Neutrophil (primary cell): Measurements from ENCODE around the gene EMSY.

ENCODE experiments used
- H3K27ac ChIP-seq: fragments of 200-600 bp; sonication (generic); 2 replicates; pipeline ENCODE4 v1.5.1; 2016; ENCODE audit warnings: mild to moderate bottlenecking, moderate library complexity
- H3K27me3 ChIP-seq: fragments of 200-600 bp; sonication (generic); 2 replicates; pipeline ENCODE4 v1.6.0; 2016; ENCODE audit warnings: mild to moderate bottlenecking
- H3K36me3 ChIP-seq: fragments of 200-600 bp; sonication (generic); 2 replicates; pipeline ENCODE4 v1.5.1; 2017
- H3K4me1 ChIP-seq, 2 experiments: fragments of 200-600 bp in 1 of 2; sonication (generic) in 1 of 2; 1 replicate in 1 of 2; 2 replicates in 1 of 2; pipeline versions ENCODE4 v1.5.1 to v1.6.1; 2013 to 2016; ENCODE audit warnings: low read depth in 1 of 2, low read length in 1 of 2, mild to moderate bottlenecking in 1 of 2, moderate library complexity in 1 of 2; ENCODE audit not compliant: control insufficient read depth in 1 of 2, insufficient read depth in 1 of 2
- H3K4me3 ChIP-seq, 2 experiments: fragments of 200-600 bp in 1 of 2; sonication (generic) in 1 of 2; 1 replicate in 1 of 2; 2 replicates in 1 of 2; pipeline ENCODE4 v1.5.1; 2013 to 2016; ENCODE audit warnings: low read depth in 1 of 2, low read length in 1 of 2, mild to moderate bottlenecking in 1 of 2, moderate library complexity in 1 of 2
- H3K9me3 ChIP-seq: fragments of 200-600 bp; sonication (generic); 2 replicates; pipeline ENCODE4 v1.5.1; 2016
- TF ChIP-seq, protein P1 (sequence below): fragments of 200-600 bp; sonication (generic); IDR thresholded peaks from 2 replicates; pipeline ENCODE4 v1.5.1; 2016; ENCODE audit warnings: antibody characterized with exemption

EMSY gene

DNA sequence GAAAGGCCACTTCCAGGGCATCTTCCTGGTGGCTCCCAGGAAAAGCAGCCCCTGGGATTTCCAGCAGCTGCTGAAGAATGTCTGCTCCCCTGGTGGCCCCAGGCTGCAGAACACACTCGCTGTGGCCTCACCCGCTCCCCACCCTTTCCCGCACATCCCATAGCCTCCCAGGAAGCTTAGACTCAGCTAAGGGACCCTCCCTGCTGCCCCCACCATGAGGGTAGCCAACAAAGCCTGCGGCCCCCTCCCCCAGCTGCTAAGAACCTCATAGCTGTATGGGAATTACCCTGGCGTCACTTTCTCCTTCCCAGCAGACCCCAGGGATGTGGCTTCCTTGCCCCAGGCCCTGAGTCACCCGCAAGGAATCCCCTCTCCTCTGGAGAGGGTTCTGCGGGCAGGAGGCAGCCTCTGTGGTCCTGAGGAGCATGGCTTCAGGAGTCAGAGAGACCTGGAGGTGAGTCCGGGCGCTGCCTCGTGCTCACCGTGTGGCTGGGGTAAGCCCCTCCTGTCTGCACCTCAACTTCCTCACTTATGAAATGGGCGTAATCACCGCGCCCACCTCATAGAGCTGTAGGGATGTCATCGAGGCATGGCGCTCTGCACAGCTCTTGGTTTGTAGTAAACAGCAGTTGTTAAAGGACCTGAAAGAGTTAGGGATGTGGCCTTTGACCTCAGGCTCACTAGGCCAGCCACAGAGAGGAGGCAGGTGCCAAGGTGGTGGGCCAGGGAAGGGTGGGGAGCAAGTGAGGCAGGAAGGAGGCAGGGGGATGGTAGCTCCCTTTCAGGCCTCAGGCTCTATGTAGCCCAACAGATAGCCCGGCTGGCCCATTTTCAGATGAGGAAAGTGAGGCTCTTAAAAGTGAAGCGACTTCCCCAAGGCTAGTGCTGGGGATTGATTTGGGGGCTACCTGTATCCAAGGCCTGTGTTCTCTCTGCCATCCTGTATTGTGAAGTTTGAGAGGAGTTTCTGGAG lies 154.5 kb downstream of the EMSY start:
- Histone ChIP-seq H3K4me1 (no peaks in the 10 kb centered on the region), H3K36me3 (no peaks in the 10 kb centered on the region), H3K27me3 (peaks cover 36% of the 10 kb centered on the region), H3K27ac (no peak overlapping the region), H3K9me3 (no peaks in the 10 kb centered on the region), H3K4me3 (no peak overlapping the region)
- TF ChIP-seq, protein P1, sequence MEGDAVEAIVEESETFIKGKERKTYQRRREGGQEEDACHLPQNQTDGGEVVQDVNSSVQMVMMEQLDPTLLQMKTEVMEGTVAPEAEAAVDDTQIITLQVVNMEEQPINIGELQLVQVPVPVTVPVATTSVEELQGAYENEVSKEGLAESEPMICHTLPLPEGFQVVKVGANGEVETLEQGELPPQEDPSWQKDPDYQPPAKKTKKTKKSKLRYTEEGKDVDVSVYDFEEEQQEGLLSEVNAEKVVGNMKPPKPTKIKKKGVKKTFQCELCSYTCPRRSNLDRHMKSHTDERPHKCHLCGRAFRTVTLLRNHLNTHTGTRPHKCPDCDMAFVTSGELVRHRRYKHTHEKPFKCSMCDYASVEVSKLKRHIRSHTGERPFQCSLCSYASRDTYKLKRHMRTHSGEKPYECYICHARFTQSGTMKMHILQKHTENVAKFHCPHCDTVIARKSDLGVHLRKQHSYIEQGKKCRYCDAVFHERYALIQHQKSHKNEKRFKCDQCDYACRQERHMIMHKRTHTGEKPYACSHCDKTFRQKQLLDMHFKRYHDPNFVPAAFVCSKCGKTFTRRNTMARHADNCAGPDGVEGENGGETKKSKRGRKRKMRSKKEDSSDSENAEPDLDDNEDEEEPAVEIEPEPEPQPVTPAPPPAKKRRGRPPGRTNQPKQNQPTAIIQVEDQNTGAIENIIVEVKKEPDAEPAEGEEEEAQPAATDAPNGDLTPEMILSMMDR = no peak

DNA sequence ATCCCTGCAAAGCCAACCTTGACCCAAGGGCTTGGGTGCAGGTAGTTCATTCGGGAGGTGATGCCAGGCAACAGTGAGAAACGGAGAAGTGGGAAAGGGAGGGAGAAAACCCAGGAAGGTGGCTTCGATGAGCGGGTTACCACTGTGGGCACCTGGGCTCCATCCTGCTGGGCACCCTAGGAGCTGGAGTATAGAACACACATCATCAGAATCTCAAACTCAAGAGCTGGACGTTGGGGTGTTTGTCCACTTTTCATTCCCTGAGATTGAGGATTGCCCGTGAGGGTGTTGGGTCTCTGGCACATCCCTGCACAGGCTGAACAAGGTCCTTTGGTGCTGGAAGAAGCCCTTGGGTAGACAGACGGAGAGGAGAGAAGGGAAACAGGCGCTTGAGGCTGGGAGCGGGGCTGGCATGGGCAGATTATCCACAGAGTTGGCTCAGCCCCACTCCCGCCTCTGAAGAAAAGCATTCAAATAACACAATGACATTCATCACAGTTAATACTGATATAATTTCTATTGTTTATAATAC lies 155.4 kb downstream of the EMSY start:
- Histone ChIP-seq H3K4me3 (no peak overlapping the region), H3K4me1 (no peaks in the 10 kb centered on the region), H3K27me3 (peaks cover 36% of the 10 kb centered on the region), H3K9me3 (no peaks in the 10 kb centered on the region), H3K27ac (no peak overlapping the region), H3K36me3 (no peaks in the 10 kb centered on the region)
- TF ChIP-seq, protein P1 = no peak

DNA sequence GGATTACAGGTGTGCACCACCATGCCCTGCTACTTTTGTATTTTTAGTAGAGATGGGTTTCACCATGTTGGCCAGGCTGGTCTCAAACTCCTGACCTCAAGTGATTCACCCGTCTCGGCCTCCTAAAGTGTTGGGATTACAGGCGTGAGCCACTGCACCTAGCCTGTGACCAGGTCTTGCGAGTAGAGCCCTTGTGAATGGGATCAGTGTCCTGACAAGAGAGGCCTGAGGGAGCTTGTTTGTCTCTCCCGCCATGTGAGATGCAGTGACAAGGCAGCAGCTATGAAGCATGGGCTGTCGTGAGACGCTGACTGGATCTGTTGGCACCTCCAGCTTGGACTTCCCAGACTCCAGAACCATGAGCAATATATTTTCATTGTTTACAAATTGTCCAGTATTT lies 156.5 kb downstream of the EMSY start:
- H3K4me1 ChIP-seq = no peaks in the 10 kb centered on the region
- no peaks in the 10 kb centered on the region for H3K9me3 ChIP-seq
- H3K27me3 ChIP-seq = peaks cover 36% of the 10 kb centered on the region
- H3K4me3 ChIP-seq = no peak overlapping the region
- TF ChIP-seq, protein P1 = no peak
- no peak overlapping the region for H3K27ac ChIP-seq
- no peaks in the 10 kb centered on the region for H3K36me3 ChIP-seq

DNA sequence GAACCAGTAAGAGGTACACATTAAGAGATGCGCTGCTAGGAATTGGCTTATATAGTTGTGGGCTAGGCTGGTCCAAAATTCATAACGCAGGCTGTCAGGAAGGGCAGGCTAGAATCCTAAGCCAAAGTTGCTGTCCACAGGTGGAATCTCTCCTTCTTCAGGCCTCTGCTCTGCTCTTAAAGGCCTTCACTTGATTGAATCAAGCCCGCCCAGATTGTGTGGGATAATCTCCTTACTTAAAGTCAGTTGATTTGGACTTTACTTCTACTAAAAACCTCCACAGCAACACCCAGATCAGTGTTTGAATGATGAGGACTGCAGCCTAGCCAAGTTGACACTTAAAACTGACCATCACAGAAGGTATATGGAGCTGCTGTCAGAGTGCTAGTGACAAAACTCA lies 156.9 kb downstream of the EMSY start:
- peaks cover 36% of the 10 kb centered on the region for H3K27me3 ChIP-seq
- H3K27ac ChIP-seq = no peak overlapping the region
- H3K9me3 ChIP-seq = no peaks in the 10 kb centered on the region
- no peaks in the 10 kb centered on the region for H3K4me1 ChIP-seq
- H3K4me3 ChIP-seq = no peak overlapping the region
- TF ChIP-seq, protein P1 = no peak
- H3K36me3 ChIP-seq = no peaks in the 10 kb centered on the region

DNA sequence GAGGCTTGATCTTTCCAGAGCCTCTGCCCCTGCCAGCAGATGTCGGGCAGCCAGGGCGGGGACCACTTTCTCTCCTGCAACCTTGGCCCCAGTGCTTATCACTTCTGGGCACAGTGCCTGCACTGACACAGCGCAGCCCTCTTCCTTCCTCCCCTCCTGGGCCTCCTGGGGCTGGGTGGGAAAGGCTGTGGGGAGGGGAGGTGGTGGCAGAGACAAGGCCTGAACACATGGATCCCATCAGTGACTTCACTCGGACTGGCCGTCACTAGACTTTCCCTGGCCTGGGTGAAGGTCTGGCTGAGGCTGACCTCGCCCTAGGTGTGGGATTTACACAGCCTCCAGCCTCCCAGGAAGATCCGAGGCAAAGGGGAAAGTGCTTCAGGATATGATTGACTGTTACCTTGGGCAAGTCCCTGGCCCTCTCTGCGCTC lies 157.6 kb downstream of the EMSY start:
- Histone ChIP-seq H3K4me3 (no peak overlapping the region), H3K27me3 (peaks cover 36% of the 10 kb centered on the region), H3K36me3 (no peaks in the 10 kb centered on the region), H3K9me3 (no peaks in the 10 kb centered on the region), H3K27ac (no peak overlapping the region), H3K4me1 (no peaks in the 10 kb centered on the region)
- TF ChIP-seq, protein P1 = no peak
